ENCODE data around the gene PXN.

DNA sequence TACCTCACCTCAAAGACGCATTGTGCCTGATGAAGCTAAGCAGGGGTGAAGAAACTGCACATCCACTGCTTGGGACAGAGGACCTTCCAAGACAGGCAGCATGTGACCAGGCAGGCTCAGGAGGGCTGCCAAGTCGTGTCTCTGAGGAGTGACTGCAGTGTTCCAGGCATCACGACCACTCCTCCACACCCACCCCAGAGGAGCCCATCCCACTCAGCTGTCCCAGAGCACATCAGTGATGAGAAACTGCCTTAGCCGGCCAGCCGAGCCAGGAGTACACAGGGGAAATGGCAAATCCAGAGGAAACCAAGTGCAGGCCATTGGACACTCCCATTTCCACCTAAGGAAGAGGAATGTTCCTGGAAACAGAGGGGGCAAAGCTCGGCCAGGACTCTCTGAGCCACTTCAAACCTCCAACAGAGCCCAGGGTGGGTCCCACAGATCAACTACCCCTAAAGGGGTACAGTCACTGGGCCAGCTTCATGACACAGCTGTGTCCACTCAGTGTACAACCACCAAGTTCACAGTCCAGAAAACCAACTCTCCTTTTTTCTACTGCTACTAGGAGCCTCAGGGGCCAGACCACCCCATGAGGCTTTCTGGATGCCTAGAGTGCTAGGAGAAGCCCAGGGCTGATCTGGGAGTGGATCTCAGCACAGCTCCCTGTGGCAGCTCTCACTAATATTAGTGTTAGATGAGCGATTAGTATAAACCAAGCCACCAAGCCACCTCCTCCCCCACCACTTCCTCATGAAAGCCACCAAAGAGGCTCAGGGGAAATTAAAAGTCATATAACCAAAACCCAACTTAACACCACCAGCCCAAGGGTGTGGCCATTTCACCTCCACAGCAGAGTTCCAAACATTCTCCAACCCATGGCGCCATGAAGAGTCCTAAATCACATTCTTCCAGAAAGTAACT is 15.4 kb downstream of the PXN start:
- no peak for TF ChIP-seq POLR2A (IDR thresholded peaks at IDR 0.05)
- TF ChIP-seq, protein P1, sequence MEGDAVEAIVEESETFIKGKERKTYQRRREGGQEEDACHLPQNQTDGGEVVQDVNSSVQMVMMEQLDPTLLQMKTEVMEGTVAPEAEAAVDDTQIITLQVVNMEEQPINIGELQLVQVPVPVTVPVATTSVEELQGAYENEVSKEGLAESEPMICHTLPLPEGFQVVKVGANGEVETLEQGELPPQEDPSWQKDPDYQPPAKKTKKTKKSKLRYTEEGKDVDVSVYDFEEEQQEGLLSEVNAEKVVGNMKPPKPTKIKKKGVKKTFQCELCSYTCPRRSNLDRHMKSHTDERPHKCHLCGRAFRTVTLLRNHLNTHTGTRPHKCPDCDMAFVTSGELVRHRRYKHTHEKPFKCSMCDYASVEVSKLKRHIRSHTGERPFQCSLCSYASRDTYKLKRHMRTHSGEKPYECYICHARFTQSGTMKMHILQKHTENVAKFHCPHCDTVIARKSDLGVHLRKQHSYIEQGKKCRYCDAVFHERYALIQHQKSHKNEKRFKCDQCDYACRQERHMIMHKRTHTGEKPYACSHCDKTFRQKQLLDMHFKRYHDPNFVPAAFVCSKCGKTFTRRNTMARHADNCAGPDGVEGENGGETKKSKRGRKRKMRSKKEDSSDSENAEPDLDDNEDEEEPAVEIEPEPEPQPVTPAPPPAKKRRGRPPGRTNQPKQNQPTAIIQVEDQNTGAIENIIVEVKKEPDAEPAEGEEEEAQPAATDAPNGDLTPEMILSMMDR (IDR thresholded peaks at IDR 0.05): no peak
